GM18858 (cell line): ENCODE results near the gene UBXN4.
"Not testable (repeated sequence)": the region's sequence is repeated elsewhere in the genome, so short reads cannot be mapped to it uniquely, and the experiment has no call there.

Experiments used
- ATAC-seq: cut with Tn5 transposase; IDR thresholded peaks from one replicate; pipeline ENCODE4 v1.9.1; 2021; ENCODE audit not compliant: unreplicated experiment

UBXN4 gene

DNA sequence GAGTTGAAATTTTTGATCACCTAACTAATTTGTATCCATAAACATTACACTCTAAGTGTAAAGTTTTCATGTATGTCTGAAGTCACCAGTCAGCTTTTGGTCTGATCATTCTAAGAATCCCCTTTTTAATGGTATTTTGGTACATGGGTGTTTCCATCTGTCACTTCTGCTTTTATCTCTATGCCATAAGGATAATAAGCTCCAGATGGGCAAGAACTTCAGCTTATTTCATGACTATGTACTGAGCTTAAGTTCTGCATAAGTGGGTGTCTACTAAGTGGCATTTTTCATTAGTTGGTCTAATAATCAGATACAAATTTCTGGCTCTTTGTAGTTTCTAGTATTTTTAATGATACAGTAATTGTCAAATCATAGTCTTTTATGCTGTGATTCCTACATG lies 20.4 kb downstream of the UBXN4 start:
- no peak for ATAC-seq

DNA sequence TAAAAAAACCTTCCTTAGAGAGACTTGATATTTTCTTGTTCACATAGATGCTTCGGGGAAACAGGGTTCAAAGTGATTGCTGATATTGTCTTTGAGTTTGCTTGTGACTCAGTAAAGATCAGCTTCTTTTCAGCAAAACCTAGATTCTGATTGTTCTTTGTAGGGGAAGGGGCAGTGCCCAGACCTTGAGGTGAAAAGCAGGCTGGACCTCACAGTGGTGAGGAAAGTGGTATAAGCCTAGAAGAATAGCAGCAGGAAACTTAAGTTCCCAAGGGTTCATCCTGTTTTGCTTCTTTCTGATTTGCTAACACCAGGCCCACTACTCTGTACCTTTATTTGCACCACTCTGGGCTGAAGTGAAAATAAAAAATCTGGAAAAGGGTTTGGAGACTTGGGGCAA lies 20.9 kb downstream of the UBXN4 start:
- ATAC-seq = no peak

DNA sequence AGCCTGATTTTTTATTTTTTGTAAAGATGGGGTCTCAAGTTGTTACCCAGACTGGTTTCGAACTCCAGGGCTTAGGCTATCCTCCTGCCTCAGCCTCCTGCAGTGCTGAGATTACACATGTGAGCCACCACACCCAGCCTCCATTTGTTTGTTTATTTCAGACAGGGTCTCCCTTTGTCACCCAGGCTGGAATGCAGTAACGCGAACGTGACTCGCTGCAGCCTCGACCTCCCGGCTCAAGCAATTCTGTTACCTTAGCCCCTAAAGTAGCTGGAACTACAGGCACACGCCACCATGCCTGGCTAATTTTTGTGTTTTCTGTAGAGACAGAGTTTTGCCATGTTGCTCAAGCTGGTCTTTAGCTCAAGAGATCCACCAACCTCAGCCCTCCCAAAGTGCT lies 27.2 kb downstream of the UBXN4 start:
- no peak for ATAC-seq

DNA sequence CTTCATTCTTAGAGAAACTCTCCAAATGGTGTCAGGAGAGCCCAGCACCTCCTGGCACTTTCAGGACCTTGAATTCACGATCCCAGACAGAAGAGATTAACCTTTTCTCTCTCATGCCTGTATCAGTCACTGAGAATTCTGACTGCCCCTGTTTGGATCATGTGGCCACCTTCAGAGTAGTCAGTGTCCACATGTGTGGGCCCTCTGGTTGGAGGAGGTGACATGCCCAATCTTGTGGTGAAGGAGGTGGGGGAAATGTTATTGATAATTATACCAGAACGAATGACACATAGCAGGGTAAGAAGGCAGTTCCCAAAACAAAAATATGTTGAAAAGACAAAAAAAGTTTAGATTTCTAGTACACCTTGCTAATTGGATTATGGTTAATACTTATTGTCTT lies 31.7 kb downstream of the UBXN4 start:
- ATAC-seq = no peak

DNA sequence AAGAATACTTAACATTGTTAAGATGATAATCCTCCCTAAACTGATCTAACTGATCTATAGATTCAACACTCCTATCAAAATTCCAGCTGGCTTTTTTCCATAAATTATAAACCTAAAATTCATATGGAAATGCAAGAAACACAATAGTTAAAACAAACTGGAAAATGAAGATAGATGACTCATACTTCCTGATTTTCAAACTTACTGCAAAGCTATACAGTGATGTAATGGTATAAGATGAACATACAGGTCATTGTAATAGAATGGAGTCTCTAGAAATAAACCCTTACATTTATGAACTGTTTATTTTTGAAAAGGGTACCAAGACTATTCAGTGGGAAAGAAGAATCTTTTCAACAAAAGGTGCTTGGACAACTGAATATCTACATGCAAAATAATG lies 32.3 kb downstream of the UBXN4 start:
- no peak for ATAC-seq

DNA sequence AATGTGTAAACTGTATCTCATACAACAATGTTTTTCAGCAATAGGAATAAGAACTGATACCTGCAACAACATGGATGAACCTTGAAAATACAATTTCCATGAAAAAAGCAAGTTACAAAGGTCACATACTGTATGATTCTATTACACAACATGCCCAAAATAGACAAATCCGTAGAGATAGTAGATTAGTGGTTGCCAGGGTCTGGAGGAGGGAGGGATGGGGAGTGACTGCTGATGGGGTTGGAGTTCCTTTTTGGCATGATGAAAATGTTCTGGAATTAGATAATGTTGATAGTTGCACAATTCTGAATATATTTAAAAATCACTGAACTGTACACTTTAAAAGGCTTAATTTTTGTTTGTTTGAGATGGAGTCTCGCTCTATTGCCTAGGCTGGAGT lies 33.8 kb downstream of the UBXN4 start:
- ATAC-seq = no peak

DNA sequence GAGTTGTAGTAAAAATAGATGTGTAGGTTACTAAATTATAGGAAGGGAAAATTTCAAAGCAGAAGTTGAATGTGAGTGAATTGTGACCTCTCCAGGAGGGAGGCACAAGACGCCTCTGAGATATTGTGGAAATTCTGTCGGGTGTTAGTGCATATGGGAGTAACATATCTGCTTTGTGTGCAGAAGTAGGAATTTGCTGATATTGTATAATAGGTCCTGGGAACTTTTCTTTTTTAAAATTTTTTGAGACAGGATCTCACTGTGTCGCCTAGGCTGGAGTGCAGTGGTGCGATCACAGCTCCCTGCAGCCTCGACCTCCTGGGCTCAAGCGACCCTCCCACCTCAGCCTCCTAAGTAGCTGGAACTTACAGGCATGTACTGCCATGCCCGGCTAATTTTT lies 34.7 kb downstream of the UBXN4 start:
- no peak for ATAC-seq

DNA sequence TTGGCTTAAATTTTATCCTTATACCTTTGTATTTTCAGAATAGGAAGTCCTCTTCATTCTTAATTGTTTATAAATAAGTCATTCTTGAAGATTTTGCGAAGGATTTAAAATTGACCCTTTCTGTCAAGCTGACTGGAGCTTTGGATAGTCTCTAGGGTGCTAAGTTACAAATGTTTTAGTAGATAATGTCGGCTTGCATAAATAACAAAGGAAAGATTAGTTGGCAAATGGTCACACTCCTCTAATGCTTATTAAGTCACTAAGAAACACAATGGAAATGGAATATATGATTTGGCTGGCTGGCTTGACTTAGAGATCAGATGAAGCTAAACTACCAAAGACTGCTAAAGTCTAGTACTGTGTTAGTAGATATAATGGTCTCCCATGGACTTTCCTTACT lies 40.6 kb downstream of the UBXN4 start:
- ATAC-seq = no peak

DNA sequence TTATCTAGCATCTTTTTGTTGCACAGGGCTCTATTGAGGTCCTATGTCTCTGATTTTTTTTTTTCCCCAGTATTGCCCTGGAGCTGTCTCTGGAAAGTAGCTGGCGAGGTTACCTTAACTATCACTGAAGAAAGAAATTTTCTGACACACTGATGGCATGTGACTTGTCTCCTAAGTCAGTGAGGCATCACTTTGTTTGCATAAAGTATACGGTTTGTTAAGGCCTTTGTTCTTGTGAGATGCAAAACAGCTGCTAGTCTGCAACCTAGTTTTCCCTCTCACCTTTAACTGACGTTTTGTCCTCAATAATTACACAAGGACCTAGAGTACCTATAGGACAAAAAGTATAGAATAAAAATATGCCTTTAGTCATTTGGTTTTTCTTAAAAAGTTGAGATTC lies 41.8 kb downstream of the UBXN4 start:
- no peak for ATAC-seq

DNA sequence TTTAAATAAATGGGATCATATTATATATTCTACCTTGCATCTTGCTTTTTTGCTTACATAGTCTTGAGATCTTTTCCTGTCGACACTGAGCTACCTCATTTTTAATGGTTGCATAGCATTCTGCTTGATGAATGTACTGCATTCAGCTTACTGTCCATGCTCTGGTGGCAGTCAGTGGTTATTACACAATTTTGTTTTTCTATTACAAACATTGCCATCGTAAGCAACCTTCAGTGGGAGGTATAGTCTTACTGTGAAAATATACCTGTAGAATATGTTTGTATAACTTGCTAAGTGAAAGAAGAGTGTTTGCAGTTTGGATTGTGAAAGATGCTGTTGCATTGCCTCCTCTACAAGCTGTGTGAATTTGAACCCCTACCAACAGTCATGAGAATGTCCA lies 43.4 kb downstream of the UBXN4 start:
- ATAC-seq = no peak

DNA sequence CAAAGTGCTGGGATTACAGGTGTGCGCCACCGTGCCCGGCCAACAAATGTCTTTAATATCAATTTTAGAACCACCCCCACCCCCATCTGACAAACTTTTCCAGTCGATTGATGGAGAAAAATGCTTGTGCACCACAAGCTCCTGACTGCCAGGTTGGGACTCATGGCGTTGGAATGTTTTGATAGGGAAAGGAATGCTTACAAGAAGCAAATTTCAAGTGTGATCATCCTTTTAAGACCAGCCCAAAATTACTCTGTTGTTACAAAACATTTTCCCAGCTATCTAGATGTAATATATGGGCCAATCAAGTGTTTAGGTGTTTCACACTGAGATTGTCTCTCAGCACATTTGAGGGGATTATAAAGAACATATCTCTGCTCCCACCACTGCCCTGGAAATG lies 45.2 kb downstream of the UBXN4 start:
- no peak for ATAC-seq

DNA sequence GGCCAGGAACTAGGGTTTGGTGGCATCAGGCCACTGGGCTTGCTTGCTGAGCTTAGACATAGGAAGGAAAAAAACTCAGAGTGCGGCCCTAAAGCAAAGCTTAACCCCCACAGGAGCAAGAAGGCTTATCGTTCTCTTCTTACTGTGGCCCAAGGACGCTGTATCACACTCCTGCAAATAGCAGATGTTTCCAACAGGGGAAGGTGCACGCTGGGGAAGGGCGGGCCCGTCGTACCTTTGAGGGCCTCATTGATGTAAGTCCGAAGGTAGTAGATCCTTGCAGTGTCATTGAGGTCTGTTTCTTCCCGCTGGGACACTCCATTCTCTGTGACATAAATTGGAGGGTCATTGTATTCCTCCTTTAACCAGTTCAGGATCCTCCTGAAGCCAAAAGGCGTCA lies 48.8 kb downstream of the UBXN4 start:
- ATAC-seq = no peak

DNA sequence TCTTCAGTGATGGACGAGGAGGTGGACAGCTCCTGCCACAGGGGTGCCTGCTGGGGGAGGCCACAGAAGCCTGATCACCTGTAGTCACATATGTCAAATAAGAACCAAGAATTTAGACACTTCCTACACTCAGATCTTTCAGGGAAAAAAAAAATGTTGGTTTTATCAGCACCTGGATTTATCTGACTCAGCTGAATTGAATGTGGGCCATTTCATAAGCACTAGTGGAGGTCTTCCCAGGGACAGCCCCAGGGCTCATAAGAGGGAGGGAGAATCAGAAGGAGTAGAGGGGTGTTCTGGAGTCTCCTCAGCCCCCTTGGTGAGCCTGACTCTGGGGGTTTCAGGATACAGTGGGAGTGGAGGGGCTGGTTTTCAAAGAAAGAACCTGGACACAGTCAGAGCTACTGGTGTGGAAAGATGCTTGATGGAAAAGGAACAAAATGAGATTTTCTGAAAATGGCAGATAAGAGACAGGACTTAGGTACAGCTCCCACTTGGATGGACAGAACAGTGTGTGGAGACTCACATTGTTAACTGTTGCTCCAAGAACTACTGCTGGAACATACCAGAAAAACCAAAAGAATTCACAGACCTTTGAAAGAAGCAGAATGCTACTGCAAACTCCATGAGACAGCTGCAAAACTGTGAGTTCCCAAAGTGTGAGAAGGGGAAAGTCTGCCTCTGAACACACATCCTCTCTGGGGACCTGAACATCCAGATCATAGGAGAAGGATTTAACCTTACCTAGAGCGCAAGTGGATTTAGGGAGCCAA lies 49.9 kb downstream of the UBXN4 start:
- no peak for ATAC-seq

DNA sequence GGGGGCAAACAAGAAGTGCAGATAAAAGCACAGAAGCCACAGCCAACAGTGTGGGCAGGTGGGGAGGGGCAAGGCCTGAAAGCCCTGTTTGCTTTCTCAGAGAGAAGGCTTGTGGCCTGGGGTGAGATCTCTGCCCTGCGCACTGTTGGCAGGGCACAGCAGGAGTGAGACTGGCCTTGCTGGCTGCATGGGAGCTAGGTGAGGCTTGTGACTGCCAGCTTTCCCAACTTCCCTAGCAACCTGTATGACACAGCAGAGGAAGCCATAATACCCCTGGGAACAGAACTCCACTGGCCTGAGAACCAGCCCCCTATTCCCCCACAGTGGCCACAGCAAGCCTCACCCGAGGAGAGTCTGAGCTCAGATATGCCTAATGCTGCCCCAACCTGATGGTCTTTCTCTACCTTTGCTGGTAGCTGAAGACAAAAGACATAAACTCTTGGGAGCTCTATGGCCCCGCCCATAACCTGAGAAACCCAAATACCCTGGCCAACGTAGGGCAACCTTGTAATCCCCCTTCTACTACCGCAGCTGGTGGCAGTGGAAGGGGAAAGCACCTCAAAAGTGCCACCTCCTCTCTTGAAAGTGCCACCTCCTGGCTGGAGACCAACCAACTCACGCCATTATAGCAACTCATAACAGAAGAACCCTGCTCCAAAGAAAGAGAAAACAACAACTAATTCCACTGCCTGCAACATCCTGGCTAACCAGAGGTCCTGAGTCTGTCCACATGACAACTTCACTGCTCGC lies 50.9 kb downstream of the UBXN4 start:
- peak; percentile 41 for ATAC-seq

DNA sequence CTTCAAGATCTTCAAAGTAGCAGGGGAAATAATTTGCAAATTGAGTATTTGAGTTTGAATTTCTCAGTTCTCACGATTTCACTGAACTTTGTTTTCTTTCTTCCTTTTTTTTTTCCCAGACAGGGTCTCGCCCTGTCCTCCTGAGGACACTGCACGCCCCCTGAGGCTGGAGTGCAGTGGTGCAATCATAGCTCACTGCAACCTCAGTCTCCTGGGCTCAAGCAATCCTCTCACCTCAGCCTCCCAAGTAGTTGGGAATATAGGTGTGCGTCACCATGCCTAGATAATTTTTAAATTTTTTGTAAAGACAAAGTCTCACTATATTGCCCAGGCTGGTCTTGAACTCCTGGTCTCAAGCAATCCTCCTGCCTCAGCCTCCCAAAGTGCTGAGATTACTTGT lies 54.0 kb downstream of the UBXN4 start:
- ATAC-seq = not testable (repeated sequence)

DNA sequence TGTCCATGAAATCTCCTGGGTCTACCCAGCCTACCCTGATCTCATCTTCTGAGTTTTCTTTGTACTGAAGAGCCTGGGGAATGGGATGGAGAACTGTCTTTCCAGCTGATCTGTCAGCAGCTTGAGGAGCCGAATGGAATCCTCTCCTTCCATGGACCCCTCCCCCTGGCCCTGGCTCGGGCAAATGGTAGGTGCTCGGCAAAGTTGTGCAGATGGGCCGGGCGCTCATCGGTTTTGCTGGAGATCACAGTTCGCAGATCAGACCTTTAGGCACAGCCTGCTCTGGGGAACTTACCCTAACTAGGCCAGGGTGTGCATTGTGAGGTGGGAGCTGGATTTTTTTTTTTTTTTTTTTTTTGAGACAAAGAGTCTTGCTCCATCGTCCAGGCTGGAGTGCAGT lies 55.0 kb downstream of the UBXN4 start:
- ATAC-seq = no peak

DNA sequence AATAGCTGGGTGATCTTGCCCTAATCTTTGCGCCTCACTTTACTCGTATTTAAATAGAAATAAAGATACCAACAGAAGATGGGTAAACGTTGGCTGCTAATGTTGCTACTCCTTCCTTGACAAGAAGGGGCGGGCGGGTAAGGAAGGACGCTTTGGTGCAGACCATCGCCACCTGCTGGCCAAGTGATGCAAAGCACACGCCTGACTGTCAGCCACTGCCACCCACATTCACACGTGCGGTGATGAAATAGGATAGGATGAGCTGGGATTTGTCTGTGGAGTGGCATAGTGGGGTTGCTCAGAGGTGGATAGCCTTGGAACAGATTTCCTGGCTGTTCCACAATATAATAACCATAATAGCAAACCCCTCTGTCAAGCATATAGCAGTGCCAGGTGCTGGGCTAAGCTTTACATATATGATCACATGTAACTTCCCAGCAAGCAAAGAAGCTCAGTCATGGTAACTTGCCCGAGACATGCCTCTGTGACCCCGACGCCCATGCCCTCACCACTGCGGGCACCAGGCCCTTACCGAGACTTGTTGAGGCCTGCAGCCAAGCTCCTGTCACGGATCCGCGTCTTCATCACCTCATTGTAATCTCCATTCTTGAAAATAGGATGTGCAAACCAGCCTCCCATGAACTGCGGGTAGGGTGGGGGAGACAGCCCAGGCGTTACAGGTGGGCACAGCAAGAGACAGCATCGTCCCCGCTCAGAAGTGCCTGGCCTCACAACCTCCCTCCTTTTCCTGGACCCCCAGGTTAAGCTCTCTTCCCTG lies 56.0 kb downstream of the UBXN4 start:
- ATAC-seq = peak; percentile 72

DNA sequence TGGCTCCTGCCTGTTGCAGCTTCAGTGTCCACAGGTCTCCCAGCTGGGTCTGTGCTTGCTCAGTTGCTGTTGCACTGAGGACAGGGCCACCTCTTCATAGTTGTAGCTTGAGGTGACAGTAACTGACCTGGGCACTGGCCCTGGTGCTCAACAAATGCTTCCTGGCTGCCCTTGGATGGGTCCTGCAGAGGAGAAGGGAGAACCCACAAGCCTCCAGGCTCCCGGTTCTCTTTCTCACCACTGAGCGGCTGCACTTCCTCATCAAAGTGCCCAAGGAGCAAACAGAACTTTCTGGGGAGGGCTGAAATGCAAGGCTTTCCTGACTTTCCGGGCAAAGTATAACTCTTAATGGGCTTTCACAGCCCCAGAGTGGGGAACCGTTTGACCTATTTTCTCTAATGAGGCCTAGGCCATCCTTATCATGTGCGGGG lies 56.6 kb downstream of the UBXN4 start:
- no peak for ATAC-seq

DNA sequence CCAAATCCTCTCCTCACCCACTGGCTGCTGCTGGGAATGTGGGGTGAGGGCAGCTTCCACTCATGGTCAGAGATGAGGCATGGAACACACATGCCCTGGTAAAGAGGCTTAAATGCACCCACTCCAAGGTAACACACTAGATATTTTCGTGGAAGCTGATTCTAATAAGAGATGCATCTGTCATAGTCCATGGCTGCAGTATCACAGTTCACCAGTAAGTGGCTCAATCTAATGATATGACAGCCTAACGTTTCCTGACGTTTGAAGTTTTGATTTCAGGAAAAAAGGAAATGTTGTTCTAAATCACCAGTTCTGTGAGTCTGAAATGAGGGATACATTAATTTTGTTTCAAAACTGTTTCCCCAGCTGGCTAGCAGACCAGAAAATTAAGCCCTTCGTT lies 57.1 kb downstream of the UBXN4 start:
- ATAC-seq = no peak

DNA sequence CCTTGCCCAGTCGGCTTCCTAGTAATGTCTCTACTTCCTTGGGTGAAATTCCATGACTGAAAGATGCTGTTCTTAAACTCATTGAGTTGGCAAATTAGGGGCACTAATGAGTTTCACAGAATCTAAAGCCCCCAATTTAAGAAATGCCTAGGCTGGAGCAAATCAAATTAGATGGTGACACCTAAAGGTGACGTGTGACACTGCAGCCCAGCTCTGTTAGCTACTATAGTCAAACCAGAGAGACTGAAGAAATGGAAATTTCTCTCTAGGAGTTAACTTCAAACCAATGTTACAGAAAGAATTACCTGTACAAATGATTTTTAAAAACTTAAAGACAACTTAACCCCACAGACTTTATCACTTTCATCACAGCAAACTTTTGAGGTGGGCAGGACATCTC lies 58.1 kb downstream of the UBXN4 start:
- no peak for ATAC-seq

DNA sequence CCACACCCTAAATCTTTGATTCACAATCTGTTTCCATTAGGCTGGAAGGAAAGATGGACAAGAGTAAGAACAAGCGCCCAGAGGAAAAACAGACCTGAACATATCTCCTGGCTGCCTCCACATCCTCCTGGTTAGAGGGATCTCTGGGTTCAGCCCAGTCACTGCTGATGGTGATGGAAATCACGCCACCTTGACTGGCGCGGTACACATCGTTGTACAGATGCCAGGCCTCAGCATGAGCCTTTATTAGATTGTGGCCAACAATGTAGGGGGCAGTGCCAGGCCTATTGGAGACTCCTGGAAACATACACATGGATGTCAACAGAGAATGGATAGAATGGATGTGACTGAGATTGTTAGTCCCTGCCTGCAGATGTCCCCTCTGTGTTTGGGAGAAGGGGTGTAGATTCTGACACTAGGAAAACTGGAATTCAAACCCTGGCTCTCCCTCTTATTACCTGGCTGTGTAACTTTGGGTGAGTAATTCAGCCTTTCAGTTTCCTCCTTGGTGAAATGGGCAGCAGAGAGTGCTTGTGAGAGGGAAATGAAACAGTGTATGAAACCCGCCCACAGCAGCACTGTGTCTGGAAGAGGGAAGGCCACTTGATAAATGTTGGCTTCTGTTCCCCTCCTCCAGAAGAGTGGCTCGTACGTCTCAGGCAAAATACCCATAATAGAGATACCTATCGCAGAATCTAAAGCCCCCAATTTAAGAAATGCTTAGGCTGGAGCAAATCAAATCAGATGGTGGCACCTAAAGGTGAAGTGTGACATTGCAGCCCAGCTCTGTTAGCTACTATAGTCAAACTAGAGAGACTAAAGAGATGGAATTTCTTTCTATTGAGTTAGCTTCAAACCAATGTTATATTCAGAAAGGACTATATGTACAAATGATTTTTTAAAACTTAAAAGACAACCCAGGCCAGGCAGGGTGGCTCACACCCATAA lies 59.1 kb downstream of the UBXN4 start:
- ATAC-seq = no peak
